Thyroid gland (tissue), 4 donors: ENCODE measurements around the gene MAML3.

Experiments
- CTCF ChIP-seq, 6 experiments: fragments of 200-600 bp in 3 of 6; fragments of 450-650 bp in 3 of 6; sonication (generic) in 3 of 6; IDR thresholded peaks; one replicate each; pipeline ENCODE4 v1.5.1; 2016 to 2019; ENCODE audit warnings: antibody characterized with exemption in 6 of 6, mild to moderate bottlenecking in 2 of 6, inconsistent platforms in 1 of 6, moderate library complexity in 1 of 6
- POLR2A ChIP-seq, 2 donors: fragments of 450-650 bp; IDR thresholded peaks; one replicate each; pipeline ENCODE4 v1.6.1; 2017; ENCODE audit warnings: antibody characterized with exemption in 2 of 2, mild to moderate bottlenecking in 2 of 2, moderate library complexity in 1 of 2

GRCh38 chr4:139756391-139757180, 397.4 kb downstream of the MAML3 start:
- no peak for TF ChIP-seq CTCF (IDR thresholded peaks at IDR 0.05)
- TF ChIP-seq POLR2A (IDR thresholded peaks at IDR 0.05) = no peak
